K562 treated with DMSO at 1 percent for 12 hours (cell line): ENCODE measurements around the gene TRIM64. TPM values are rescaled to one million over a fixed set of nuclear protein-coding genes. Genes with fewer than 3 reads are reported as not detected.

Experiments used
- total RNA-seq: library from RNA; unstranded; fragments of 300-600 nt; gene quantifications from 2 replicates; pipeline ENCODE4 v1.2.3, GENCODE V29; 2022; ENCODE audit not compliant: insufficient read depth

The TRIM64 gene
- not detected in 2 replicates for total RNA-seq

DNA sequence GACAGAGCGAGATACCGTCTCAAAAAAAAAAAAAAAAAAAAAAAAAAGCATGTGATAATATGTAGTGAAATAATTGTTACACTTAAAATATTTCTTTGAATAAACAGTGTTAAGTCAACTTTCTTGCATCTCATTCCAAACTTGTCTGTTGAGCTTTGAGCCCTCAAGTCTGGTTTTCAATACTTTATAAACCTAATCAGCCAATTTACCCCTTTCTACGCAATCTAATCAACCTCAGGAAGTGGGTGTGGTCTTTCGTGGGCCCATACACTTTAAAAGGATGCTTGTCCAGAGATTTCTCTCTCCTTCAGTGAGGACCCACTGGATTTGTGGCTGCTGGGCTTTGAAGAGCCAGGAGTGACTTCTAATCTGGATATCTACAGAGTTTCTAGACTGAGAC, at the start of gene TRIM64:
Gene TRIM64, plus strand, starts transcription at position 301 of the 400 bp plus-strand sequence. CDS start 2,467 bp downstream, outside the sequence.

DNA sequence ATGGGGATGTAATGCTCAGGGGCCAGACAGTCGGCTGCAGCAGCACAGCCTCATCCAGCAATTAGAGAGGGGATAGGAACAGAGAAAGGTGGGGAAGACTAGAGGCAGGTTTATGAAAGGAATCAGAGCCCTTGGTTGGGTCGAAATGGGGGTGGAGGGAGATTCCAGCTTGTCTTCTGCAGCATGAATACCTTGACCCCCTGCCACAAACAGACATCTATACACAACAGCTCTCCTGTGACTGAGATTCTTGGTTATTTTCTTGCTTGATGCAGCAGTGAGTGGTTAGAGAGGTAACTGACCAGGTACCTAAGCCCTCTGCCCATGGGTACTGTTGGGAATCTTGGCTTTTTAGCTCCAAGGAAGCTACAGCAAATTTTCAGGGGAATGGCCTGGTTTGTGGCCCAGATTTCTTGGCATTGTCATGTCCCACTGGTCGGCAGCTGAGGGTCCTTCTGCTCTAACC, 43.6 kb upstream of the TRIM64 start, which contains the start of gene TRIM49D1:
Gene TRIM49D1, minus strand, starts transcription at position 51 of the 466 bp plus-strand sequence. CDS start 4,535 bp downstream, outside the sequence.

GRCh38 chr11:89923764-89924163, 42.1 kb upstream of the TRIM64 start, which contains the start of gene TRIM49D2:
TRIM49D2 (plus strand) TSS chr11:89924064; CDS start chr11:89926762, 2,698 bp downstream.

Other genes with a start within 250 kb of the TRIM64 start
- gene TRIM49, start 157.5 kb upstream of the TRIM64 start, total RNA-seq = not detected in 2 replicates
- gene TRIM64B, start 87.5 kb upstream of the TRIM64 start, total RNA-seq = not detected in 2 replicates
- gene TRIM49D1, start 43.8 kb upstream of the TRIM64 start, total RNA-seq = not detected in 2 replicates
- not detected in 2 replicates for gene TRIM49D2, start 42.0 kb upstream of the TRIM64 start, total RNA-seq
- gene TRIM49C, start 65.1 kb downstream of the TRIM64 start, total RNA-seq = not detected in 2 replicates
- not detected in 2 replicates for gene UBTFL1, start 119.9 kb downstream of the TRIM64 start, total RNA-seq
- 0.23 and 0.94 TPM in 2 replicates for gene NAALAD2, start 168.6 kb downstream of the TRIM64 start, total RNA-seq